CMK (cell line): ENCODE data around the gene MCF2L2.
"Not testable (repeated sequence)": the region's sequence is repeated elsewhere in the genome, so short reads cannot be mapped to it uniquely, and the experiment has no call there.

Experiments used
- DNase-seq: peaks from one replicate; pipeline ENCODE4 v3.0.0-alpha.2; 2010; ENCODE audit warnings: low read depth

The MCF2L2 gene

GRCh38 chr3:183233966-183234365, 194.5 kb downstream of the MCF2L2 start:
- DNase-seq: no peak

- DNase-seq: no peak
Observed at GRCh38 chr3:183230826-183231225, 197.6 kb downstream of the MCF2L2 start.

DNA sequence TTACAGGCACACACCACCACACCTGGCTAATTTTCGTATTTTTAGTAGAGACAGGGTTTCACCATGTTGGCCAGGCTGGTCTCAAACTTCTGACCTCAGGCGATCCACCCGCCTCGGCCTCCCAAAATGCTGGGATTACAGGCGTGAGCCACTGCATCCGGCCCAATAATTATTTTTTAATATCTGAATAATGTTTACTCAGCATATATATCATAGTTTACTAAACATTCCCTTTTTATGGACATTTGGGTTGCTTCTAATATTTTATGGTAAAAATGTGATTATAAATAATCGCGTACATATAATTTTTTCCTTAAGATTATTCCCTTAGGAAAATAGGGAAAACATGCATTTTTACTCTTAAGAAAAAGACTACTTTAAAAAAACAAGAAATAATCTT, 198.2 kb downstream of the MCF2L2 start:
- DNase-seq: not testable (repeated sequence)

GRCh38 chr3:183229178-183229577, 199.2 kb downstream of the MCF2L2 start:
- no peak for DNase-seq

DNA sequence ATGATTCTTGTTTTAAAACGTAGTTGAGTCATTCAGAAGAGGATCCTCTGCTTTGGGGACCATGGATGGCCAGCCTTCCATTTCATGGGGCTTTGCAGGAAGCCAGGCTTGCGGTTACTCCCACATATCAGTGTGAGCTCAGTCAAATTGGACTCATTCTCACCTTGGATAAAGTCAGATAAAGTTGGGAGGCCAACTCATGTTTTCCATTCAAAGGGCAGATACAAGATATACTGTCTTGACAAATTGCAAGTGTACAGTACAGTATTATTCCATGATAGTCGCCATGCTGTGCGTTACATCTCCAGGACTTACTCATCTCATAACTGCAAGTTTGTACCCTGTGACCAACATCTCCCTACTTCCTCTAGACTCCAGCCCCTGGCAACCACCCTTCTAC, 200.8 kb downstream of the MCF2L2 start:
- DNase-seq: no peak

- no peak for DNase-seq
Observed at GRCh38 chr3:183226333-183226890, 202.0 kb downstream of the MCF2L2 start.

DNA sequence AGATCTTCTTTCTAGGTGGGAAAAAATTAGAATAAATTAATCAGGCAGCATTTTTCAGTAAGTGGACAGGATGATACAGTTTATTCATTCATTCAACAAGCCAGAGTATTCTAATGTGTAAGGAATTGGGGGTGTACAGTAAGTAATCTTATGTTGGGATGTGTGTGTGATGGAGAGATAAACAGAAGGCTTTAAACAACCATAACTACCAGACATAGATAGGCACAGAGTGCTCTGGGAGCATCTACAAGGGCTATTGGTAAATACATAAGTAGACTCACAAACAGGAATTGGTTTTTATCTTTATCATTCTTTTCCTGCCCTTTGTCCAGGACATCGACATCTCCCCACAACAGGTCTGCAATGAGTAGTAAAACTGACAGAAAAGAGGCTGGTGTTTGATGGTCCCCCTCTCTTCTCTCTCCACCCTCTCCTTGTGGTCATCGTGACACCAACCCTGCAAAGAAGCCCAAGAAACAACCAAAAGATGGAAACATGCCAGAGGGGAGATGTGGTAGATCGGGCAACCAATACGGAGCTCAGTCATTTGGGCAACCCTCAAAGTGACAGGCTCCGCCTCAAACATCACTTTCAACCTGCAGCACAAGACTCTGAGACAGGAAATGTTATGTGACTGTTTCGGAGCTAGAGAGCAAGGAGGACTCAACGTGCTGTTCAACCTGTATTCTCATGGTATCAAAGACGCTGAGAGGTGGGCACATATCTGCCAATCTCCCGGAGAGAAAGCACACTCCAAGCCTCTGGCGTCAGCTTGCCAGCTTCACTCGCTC, 204.0 kb downstream of the MCF2L2 start:
- DNase-seq: no peak

DNA sequence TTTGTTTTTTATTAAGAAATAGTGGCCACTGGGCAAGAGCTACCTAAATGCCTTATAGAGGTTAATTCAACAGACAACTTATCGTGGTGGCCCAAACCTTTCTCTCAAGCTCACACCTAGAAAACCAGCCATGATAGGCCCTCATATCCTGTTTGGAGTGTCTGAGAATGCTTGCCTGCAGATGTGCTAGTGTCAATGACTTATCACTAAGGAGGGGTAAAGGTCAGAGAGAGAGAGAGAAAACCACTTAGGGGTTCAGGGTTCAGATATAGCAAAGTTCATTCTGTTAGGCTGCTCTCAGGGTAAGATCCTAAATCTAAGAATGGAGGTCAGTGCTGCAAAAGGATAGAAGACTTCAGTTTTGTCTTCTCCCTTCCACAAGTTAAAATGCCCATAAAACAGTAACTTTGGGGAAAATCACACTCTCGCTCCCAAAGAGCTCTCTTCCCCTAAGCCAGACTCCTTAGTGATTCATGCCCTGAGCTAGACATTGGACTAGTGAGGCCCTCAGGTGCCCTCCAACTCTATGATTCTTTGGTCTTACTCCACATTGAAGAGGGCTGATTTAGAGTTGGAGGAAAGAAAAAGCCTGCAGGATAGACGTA, 205.7 kb downstream of the MCF2L2 start:
- DNase-seq: no peak

- DNase-seq: no peak
Observed at GRCh38 chr3:183220828-183221227, 207.6 kb downstream of the MCF2L2 start.

- no peak for DNase-seq
Observed at GRCh38 chr3:183218826-183219225, 209.6 kb downstream of the MCF2L2 start.

DNA sequence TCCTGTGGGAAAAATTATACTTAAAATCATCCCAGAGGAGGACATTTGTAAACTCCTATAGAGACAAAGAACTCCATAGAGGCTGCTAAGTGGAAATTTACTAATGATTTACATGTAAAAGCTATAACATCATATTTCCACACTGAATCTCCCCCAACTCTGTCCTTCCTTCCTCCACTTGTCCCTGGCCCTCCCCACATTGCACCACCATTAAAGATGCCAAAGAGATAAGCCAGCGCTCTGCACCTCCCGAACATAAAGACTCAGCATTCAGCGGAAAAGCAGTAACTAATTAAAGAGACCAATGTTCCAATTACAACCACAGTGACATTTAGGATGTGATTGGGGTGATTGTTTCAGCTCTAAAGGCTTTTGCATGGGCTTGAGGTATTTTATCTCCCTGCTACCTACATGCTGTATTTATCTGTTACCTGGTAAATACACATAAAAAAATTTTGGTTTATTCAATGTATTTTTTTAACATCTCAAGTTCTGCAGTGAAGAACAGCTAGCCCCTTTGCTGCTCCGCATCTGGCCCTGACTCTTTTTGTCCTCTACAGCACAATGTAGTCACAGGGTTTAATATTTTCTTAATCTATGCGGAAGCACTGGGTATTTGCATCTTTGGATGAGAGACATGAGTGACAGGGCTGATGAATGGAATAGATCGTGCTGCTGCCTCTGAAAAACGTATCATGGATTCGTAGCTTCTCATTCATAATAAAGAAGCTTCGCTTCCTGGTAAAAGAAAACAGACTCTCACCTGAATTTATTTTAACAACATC, 210.7 kb downstream of the MCF2L2 start:
- no peak for DNase-seq

DNA sequence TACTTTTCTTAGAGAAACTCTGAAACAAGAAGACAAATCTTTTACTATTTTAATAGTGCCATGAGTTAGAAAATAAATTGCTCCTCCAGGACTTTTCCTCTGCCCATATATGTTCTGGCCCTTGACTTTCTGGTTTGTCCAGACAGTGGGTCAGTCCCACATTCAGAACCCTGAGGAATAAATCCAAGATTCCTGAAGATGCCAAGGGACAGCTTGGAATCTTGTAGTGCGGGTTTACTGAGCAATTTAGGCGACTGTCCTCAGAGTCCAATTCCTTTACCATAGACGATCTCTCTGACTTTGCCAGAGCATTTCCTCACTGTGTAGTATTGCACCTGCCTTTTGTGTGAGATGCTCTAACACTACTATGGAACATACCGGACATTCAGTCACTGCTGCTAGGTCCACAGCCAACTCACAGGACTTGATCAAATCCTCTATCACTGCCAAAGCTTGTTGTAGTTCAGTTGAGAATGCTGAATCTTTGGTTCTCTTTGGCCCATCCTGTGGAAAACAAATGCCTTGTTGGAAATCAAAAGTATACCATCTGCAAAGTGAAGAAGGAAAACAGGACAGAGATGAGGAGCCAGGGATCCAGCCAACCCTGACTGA, 212.7 kb downstream of the MCF2L2 start:
- no peak for DNase-seq

- DNase-seq: no peak
Observed at GRCh38 chr3:183214277-183214612, 214.2 kb downstream of the MCF2L2 start.

GRCh38 chr3:183213415-183214276, 214.8 kb downstream of the MCF2L2 start:
- DNase-seq: no peak

DNA sequence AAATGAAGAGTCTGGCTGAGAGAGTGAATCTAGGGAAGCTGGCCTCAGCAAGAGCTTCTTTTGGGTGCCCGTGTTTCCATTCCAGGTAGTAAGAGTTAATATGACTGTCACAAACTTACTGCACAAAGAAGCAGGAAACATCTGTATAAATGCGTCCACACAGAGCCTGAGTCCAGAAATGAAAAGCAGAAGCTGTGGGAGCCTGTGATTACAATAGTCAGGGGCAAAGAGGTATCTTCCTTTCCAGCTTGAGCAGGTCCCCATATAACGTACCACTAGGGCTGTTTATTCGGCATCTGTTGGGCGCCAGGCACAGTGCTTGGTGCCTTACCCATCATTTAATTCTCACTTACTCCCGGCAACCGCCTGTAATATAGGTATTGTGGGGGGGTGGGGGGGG, 215.9 kb downstream of the MCF2L2 start:
- peak; percentile 76 for DNase-seq

GRCh38 chr3:183212096-183212495, 216.3 kb downstream of the MCF2L2 start:
- DNase-seq: no peak

DNA sequence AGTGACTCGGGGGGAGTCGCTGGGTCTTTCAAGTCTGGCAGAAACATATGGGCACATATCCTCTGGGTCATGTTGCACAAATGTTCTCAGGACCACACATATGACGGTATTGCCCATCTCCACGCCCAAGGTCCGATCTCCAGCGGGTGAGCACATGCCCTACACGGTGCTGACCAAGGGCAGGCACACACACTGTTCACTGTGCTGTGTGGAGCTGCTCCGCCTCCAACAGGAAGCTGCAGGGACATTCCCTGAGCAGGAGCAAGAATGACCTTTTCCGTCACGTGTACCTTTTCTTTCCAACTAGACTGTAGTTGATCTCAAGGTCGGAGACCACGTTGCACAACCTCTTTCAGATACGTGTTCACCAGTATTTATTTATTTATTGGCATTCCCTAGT, 217.1 kb downstream of the MCF2L2 start:
- DNase-seq: no peak

GRCh38 chr3:183210862-183211341, 217.5 kb downstream of the MCF2L2 start:
- no peak for DNase-seq

- DNase-seq: no peak
Observed at GRCh38 chr3:183210341-183210740, 218.1 kb downstream of the MCF2L2 start.

DNA sequence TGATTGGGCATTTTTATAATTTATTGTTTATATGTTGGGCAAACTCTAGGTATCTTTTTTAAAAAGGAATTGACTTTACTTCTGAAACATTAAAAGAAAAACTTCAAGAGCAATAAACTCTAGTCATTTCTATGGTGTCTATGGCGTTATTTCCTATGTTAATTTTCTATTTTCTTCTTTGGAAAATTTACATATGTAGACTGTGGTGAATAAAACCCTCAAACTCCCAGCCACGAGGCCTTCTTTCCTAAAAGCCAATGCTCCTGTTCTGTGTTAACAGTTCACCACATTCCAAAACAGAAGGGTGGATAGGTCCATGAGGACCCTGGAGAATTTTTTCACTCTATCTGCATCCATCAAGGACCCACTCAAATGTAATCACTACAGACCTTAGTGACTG, 219.6 kb downstream of the MCF2L2 start:
- DNase-seq: no peak

GRCh38 chr3:183208260-183208659, 220.2 kb downstream of the MCF2L2 start:
- DNase-seq: no peak
